H1 (cell line): ENCODE results near the gene CCDC88C. TPM values are rescaled to one million over a fixed set of nuclear protein-coding genes. Genes with fewer than 3 reads are reported as not detected.

Source experiments
- CTCF ChIA-PET: fragments of 300-600 bp; sonication (Branson Sonifier 250); formaldehyde crosslinking; loops from one replicate; lab custom pipeline; 2021; ENCODE audit not compliant: partially characterized antibody; lab: Charles Lee
- POLR2A ChIA-PET: fragments of 300-600 bp; sonication (Branson Sonifier 250); formaldehyde crosslinking; loops from one replicate; lab custom pipeline; 2021; ENCODE audit warnings: inconsistent platforms; ENCODE audit not compliant: partially characterized antibody; lab: Charles Lee
- DNase-seq, 2 experiments: peaks; one replicate each; pipeline versions ENCODE4 v3.0.0 to v3.0.0-alpha.2; 2010 to 2022; ENCODE audit warnings: low spot score in 2 of 2, low read depth in 1 of 2, mixed read lengths in 1 of 2
- FAIRE-seq: peaks from 2 replicates; lab custom pipeline; 2011; peaks lifted over from hg19 to GRCh38; lab: Jason Lieb, UNC
- H2AFZ ChIP-seq: 2 replicates; pipeline ENCODE4 v1.8.1; 2012; ENCODE audit warnings: low read length, inconsistent platforms
- H2AK5ac ChIP-seq: 2 replicates; pipeline ENCODE4 v1.6.1; 2013; ENCODE audit warnings: low read depth, low read length
- H2BK120ac ChIP-seq: replicated peaks from 2 replicates; pipeline ENCODE3; 2013; ENCODE audit warnings: low read depth, low read length, inconsistent platforms
- H2BK12ac ChIP-seq: 2 replicates; pipeline ENCODE4 v1.6.1; 2013; ENCODE audit warnings: low read depth, low read length
- H2BK15ac ChIP-seq: 2 replicates; pipeline ENCODE4 v1.6.1; 2013; ENCODE audit warnings: low read length
- H2BK20ac ChIP-seq: 2 replicates; pipeline ENCODE4 v1.6.1; 2013; ENCODE audit warnings: low read length
- H2BK5ac ChIP-seq: 2 replicates; pipeline ENCODE4 v1.6.1; 2013; ENCODE audit warnings: low read depth, low read length
- H3K14ac ChIP-seq: 2 replicates; pipeline ENCODE4 v1.6.1; 2013; ENCODE audit warnings: inconsistent platforms; ENCODE audit not compliant: insufficient read length
- H3K18ac ChIP-seq: 2 replicates; pipeline ENCODE4 v1.6.1; 2013; ENCODE audit warnings: low read length; ENCODE audit errors: extremely low read depth
- H3K23ac ChIP-seq: 2 replicates; pipeline ENCODE4 v1.6.1; 2013; ENCODE audit warnings: inconsistent platforms; ENCODE audit not compliant: insufficient read length
- H3K23me2 ChIP-seq: 2 replicates; pipeline ENCODE4 v1.6.1; 2013; ENCODE audit warnings: low read depth, low read length
- H3K27ac ChIP-seq: 2 replicates; pipeline ENCODE4 v1.6.1; 2011; ENCODE audit warnings: low read depth, low read length, inconsistent platforms
- H3K27me3 ChIP-seq, 4 experiments: replicated peaks in 1 of 4; 1 replicate in 1 of 4; 2 replicates in 3 of 4; pipeline versions ENCODE4 v1.6.1 to v1.8.1; 2011 to 2013; ENCODE audit warnings: low read length in 3 of 4, mild to moderate bottlenecking in 3 of 4, inconsistent platforms in 2 of 4, mixed read lengths in 2 of 4, moderate library complexity in 1 of 4; ENCODE audit not compliant: control insufficient read depth in 3 of 4, insufficient read depth in 3 of 4; ENCODE audit errors: extremely low read depth in 1 of 4
- H3K36me3 ChIP-seq, 4 experiments: 2 replicates each; pipeline versions ENCODE4 v1.6.1 to v1.8.1; 2011 to 2013; ENCODE audit warnings: mild to moderate bottlenecking in 4 of 4, low read length in 3 of 4, moderate library complexity in 2 of 4, control low read depth in 1 of 4, inconsistent platforms in 1 of 4; ENCODE audit not compliant: insufficient read depth in 4 of 4, control insufficient read depth in 2 of 4
- H3K4ac ChIP-seq: replicated peaks from 2 replicates; pipeline ENCODE3; 2013; ENCODE audit warnings: low read length, low read depth, mixed read lengths, inconsistent platforms; ENCODE audit not compliant: insufficient read length
- H3K4me1 ChIP-seq, 4 experiments: replicated peaks in 1 of 4; 1 replicate in 1 of 4; 2 replicates in 3 of 4; pipeline versions ENCODE4 v1.6.1 to v1.8.1; 2011 to 2013; ENCODE audit warnings: low read length in 3 of 4, inconsistent platforms in 2 of 4, mixed read lengths in 1 of 4; ENCODE audit not compliant: insufficient read depth in 4 of 4, control insufficient read depth in 3 of 4
- H3K4me2 ChIP-seq, 2 experiments: 2 replicates each; pipeline versions ENCODE4 v1.6.1 to v1.8.1; 2011 to 2013; ENCODE audit warnings: low read depth in 2 of 2, low read length in 2 of 2, control low read depth in 1 of 2, inconsistent platforms in 1 of 2, mild to moderate bottlenecking in 1 of 2; ENCODE audit not compliant: insufficient read depth in 1 of 2
- H3K4me3 ChIP-seq, 4 experiments: fragments of 200-600, 300-600 bp in 1 of 4; sonication (generic), shearing (Covaris generic), sonication (Bioruptor Twin) in 1 of 4; 2 replicates each; pipeline versions ENCODE4 v1.5.1 to v1.8.1; 2011 to 2016; ENCODE audit warnings: low read length in 4 of 4, low read depth in 3 of 4, control low read depth in 2 of 4, inconsistent platforms in 2 of 4, mild to moderate bottlenecking in 2 of 4, mixed read lengths in 1 of 4, moderate library complexity in 1 of 4; ENCODE audit not compliant: insufficient read depth in 2 of 4; ENCODE audit errors: extremely low read depth in 1 of 4
- H3K56ac ChIP-seq: replicated peaks from 2 replicates; pipeline ENCODE3; 2013; ENCODE audit warnings: low read depth, mild to moderate bottlenecking, mixed read lengths, low read length, inconsistent platforms; ENCODE audit not compliant: insufficient read length
- H3K79me1 ChIP-seq: 2 replicates; pipeline ENCODE4 v1.6.1; 2013; ENCODE audit warnings: low read depth, low read length, control low read depth
- H3K79me2 ChIP-seq, 2 experiments: 2 replicates each; pipeline versions ENCODE4 v1.6.1 to v1.8.1; 2012 to 2013; ENCODE audit warnings: low read length in 2 of 2, mild to moderate bottlenecking in 2 of 2, inconsistent platforms in 1 of 2; ENCODE audit not compliant: insufficient read depth in 2 of 2, control insufficient read depth in 1 of 2
- H3K9ac ChIP-seq, 4 experiments: replicated peaks in 1 of 4; 1 replicate in 1 of 4; 2 replicates in 3 of 4; pipeline versions ENCODE4 v1.6.1 to v1.8.1; 2011 to 2013; ENCODE audit warnings: low read depth in 3 of 4, low read length in 3 of 4, control low read depth in 2 of 4, mild to moderate bottlenecking in 2 of 4, moderate library complexity in 2 of 4, inconsistent platforms in 1 of 4; ENCODE audit errors: extremely low read depth in 1 of 4
- H3K9me3 ChIP-seq, 2 experiments: 2 replicates each; pipeline versions ENCODE4 v1.6.1 to v1.8.1; 2012 to 2013; ENCODE audit warnings: mild to moderate bottlenecking in 2 of 2, moderate library complexity in 2 of 2, control low read depth in 1 of 2, inconsistent platforms in 1 of 2, low read depth in 1 of 2, low read length in 1 of 2, mixed read lengths in 1 of 2; ENCODE audit not compliant: insufficient read depth in 2 of 2
- H4K20me1 ChIP-seq, 2 experiments: replicated peaks in 1 of 2; 2 replicates each; pipeline versions ENCODE3 to v1.8.1; 2011 to 2013; ENCODE audit warnings: inconsistent platforms in 2 of 2, low read length in 2 of 2, mild to moderate bottlenecking in 1 of 2; ENCODE audit not compliant: insufficient read depth in 2 of 2, control insufficient read depth in 1 of 2
- H4K5ac ChIP-seq: 2 replicates; pipeline ENCODE4 v1.6.1; 2013; ENCODE audit warnings: low read length, low read depth, mixed read lengths, inconsistent platforms; ENCODE audit not compliant: insufficient read length
- H4K8ac ChIP-seq: 2 replicates; pipeline ENCODE4 v1.8.0; 2013; ENCODE audit warnings: mild to moderate bottlenecking, moderate library complexity, low read length, inconsistent platforms; ENCODE audit not compliant: insufficient read depth; ENCODE audit errors: extremely low read depth
- H4K91ac ChIP-seq: replicated peaks from 2 replicates; pipeline ENCODE3; 2013; ENCODE audit warnings: low read length, mixed read lengths, inconsistent platforms; ENCODE audit not compliant: insufficient read length
- ATF2 ChIP-seq: IDR thresholded peaks from 2 replicates; pipeline ENCODE4 v1.6.1; 2012; ENCODE audit warnings: low read length, inconsistent platforms
- BRCA1 ChIP-seq: IDR thresholded peaks from 2 replicates; pipeline ENCODE4 v1.6.1; 2012; ENCODE audit warnings: low read depth, low read length, improper control_type of control experiment
- CBX8 ChIP-seq: fragments of 300-800, 300-1000 bp; sonication (generic); IDR thresholded peaks from 2 replicates; pipeline ENCODE4 v1.7.1; 2016; ENCODE audit warnings: low read depth, low read length, borderline replicate concordance
- CEBPB ChIP-seq: IDR thresholded peaks from 2 replicates; pipeline ENCODE4 v1.6.1; 2012; ENCODE audit warnings: low read depth, low read length
- FOSL1 ChIP-seq: IDR thresholded peaks from 2 replicates; pipeline ENCODE4 v1.6.1; 2011; ENCODE audit warnings: mild to moderate bottlenecking, low read depth, low read length, moderate library complexity; ENCODE audit not compliant: insufficient read depth
- KDM1A ChIP-seq: fragments of 200-600, 300-600 bp; sonication (generic); IDR thresholded peaks from 2 replicates; pipeline ENCODE4 v1.7.1; 2016; ENCODE audit warnings: mild to moderate bottlenecking, low read length, borderline replicate concordance
- POLR2A ChIP-seq, 2 experiments: IDR thresholded peaks; 1 replicate in 1 of 2; 2 replicates in 1 of 2; pipeline ENCODE4 v1.6.1; 2011; ENCODE audit warnings: low read depth in 2 of 2, low read length in 2 of 2, mild to moderate bottlenecking in 2 of 2; ENCODE audit errors: control extremely low read depth in 1 of 2
- WGBS, 2 experiments: shearing (Covaris generic) in 1 of 2; methylation state at CpG; one replicate each; pipeline versions ENCODE4 v1.1.6 to v1.1.7; 2013 to 2015; ENCODE audit warnings: low lambda C conversion rate in 2 of 2, mixed read lengths in 2 of 2, inconsistent platforms in 1 of 2, low coverage in 1 of 2, missing lambda C conversion rate in 1 of 2; ENCODE audit not compliant: insufficient replicate concordance in 2 of 2, insufficient coverage in 1 of 2, insufficient read length in 1 of 2; ENCODE audit errors: extremely low coverage in 1 of 2, missing lambda C conversion rate in 1 of 2; 5-methylcytosine and 5-hydroxymethylcytosine counted together
- polyA plus RNA-seq, 7 experiments: library from polyadenylated mRNA; depleted of rRNA in 3 of 7; stranded (reverse) in 5 of 7; unstranded in 2 of 7; fragments of >200 nt in 5 of 7; fragments of 200-250 nt in 2 of 7; gene quantifications; 1 replicate in 5 of 7; 2 replicates in 1 of 7; 4 replicates in 1 of 7; pipeline versions ENCODE4 v1.2.1 to v1.2.3, GENCODE V29; 2011 to 2013; ENCODE audit warnings: missing spikeins in 2 of 7, mixed read lengths in 2 of 7
- total RNA-seq: library from RNA; stranded (reverse); fragmentation: NEBNext Ultra II Directional; extraction: Animal tissue kit (Norgen Biotek cat#: 25700); gene quantifications from 2 replicates; pipeline ENCODE4 v1.2.1, GENCODE V29; 2021
- TF ChIP-seq, protein P1 (sequence below), 3 experiments: IDR thresholded peaks; 1 replicate in 2 of 3; 2 replicates in 1 of 3; pipeline versions ENCODE4 v1.5.1 to v1.6.1; 2011; ENCODE audit warnings: low read length in 3 of 3, mild to moderate bottlenecking in 3 of 3, inconsistent platforms in 2 of 3, low read depth in 1 of 3, moderate library complexity in 1 of 3; ENCODE audit not compliant: insufficient read depth in 1 of 3; ENCODE audit errors: control extremely low read depth in 1 of 3

The CCDC88C gene
- total and polyA plus RNA-seq, 2 of the 8 experiments (the other 6 are each of a cell fraction or from before 2014, with no cell fraction given): 10.3 to 57.7 TPM

- no peak overlapping the region for H3K4me2 ChIP-seq
- POLR2A ChIA-PET: interaction anchor here (0.6 kb wide), 1 partner anchor 17 kb away, joined by 3 read pairs; no protein-coding TSS in a partner anchor
- H3K27ac ChIP-seq: no peak overlapping the region
- no peak overlapping the region for H2BK12ac ChIP-seq
- H3K18ac ChIP-seq: no peak overlapping the region
- H4K91ac ChIP-seq: no peak overlapping the region
- no peak for TF ChIP-seq BRCA1
- TF ChIP-seq KDM1A: no peak
- TF ChIP-seq CEBPB: no peak
- TF ChIP-seq ATF2: no peak
- TF ChIP-seq POLR2A (IDR thresholded peaks at IDR 0.05; ENCODE audit: control extremely low read depth in 1 of 2, low read depth in 2 of 2, low read length in 2 of 2): no peak
- TF ChIP-seq FOSL1: no peak
- TF ChIP-seq, protein P1, sequence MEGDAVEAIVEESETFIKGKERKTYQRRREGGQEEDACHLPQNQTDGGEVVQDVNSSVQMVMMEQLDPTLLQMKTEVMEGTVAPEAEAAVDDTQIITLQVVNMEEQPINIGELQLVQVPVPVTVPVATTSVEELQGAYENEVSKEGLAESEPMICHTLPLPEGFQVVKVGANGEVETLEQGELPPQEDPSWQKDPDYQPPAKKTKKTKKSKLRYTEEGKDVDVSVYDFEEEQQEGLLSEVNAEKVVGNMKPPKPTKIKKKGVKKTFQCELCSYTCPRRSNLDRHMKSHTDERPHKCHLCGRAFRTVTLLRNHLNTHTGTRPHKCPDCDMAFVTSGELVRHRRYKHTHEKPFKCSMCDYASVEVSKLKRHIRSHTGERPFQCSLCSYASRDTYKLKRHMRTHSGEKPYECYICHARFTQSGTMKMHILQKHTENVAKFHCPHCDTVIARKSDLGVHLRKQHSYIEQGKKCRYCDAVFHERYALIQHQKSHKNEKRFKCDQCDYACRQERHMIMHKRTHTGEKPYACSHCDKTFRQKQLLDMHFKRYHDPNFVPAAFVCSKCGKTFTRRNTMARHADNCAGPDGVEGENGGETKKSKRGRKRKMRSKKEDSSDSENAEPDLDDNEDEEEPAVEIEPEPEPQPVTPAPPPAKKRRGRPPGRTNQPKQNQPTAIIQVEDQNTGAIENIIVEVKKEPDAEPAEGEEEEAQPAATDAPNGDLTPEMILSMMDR (IDR thresholded peaks at IDR 0.05; ENCODE audit: control extremely low read depth in 1 of 3, insufficient read depth in 1 of 3, low read depth in 1 of 3, low read length in 3 of 3): no peak
- TF ChIP-seq CBX8: no peak
- TF ChIP-seq, all 59 proteins: peak for 0
- Histone ChIP-seq H2AK5ac (no peak overlapping the region), H4K8ac (no peak overlapping the region), H2BK15ac (no peak overlapping the region), H2BK120ac (no peak overlapping the region), H3K27me3 (peaks cover 0 to 16% (median 9%) of the 10 kb centered on the region in 4 experiments; a peak in 6 of 7 replicates), H4K5ac (no peak overlapping the region), H3K14ac (no peak overlapping the region), H3K36me3 (no peaks in the 10 kb centered on the region), H3K79me1 (no peaks in the 10 kb centered on the region), H3K9ac (no peak overlapping the region), H2AFZ (no peak overlapping the region), H4K20me1 (no peaks in the 10 kb centered on the region), H3K4me3 (no peak overlapping the region), H2BK20ac (no peak overlapping the region), H2BK5ac (no peak overlapping the region), H3K4me1 (peaks cover 0 to 10% (median 8%) of the 10 kb centered on the region in 4 experiments; a peak in 6 of 7 replicates), H3K23me2 (peaks cover 15% of the 10 kb centered on the region), H3K9me3 (no peaks in the 10 kb centered on the region), H3K56ac (no peak overlapping the region), H3K23ac (no peak overlapping the region), H3K79me2 (no peaks in the 10 kb centered on the region), H3K4ac (no peak overlapping the region)
- WGBS, 2 experiments: 88% methylated on average over 5 of the region's 5 CpGs; no CpG with 5 or more reads in 1 of the 2 experiments
- DNase-seq (no peak), FAIRE-seq (no peak)
- CTCF ChIA-PET: interaction anchor here (0.9 to 3.5 kb wide), 4 partner anchors 21 to 77 kb away, joined by 3 to 22 read pairs (median 4); no protein-coding TSS in a partner anchor
Measured at GRCh38 chr14:91250912-91251311, 166.7 kb downstream of the CCDC88C start.
